VCaP (cell line): ENCODE results near the gene PLCG1.

Experiments used
- H3K27ac ChIP-seq: fragments of 450-650 bp; 2 replicates; pipeline ENCODE4 v1.5.1; 2017
- TF ChIP-seq, protein P1 (sequence below): fragments of 450-650 bp; conservative IDR thresholded peaks from 2 replicates; pipeline ENCODE4 v1.5.1; 2017; ENCODE audit warnings: mild to moderate bottlenecking, moderate library complexity

Gene PLCG1

DNA sequence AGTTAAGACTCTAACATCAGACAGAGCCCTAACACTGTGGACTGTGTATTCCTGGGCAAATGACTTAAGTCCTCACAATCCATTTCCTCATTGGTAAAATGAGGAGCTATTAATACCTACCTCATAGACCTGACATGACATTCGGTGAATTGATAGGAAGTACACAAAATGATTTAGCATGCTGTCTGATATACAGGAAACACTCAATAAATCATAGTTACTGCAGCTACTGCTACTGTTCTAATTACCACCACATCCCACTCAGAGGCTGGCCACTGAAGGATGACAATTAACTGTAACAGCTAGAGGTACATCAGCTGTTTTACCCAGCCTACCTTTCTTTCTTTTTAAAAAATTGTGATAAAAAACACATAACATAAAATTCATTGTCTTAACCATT, 87.7 kb downstream of the PLCG1 start:
- TF ChIP-seq, protein P1, sequence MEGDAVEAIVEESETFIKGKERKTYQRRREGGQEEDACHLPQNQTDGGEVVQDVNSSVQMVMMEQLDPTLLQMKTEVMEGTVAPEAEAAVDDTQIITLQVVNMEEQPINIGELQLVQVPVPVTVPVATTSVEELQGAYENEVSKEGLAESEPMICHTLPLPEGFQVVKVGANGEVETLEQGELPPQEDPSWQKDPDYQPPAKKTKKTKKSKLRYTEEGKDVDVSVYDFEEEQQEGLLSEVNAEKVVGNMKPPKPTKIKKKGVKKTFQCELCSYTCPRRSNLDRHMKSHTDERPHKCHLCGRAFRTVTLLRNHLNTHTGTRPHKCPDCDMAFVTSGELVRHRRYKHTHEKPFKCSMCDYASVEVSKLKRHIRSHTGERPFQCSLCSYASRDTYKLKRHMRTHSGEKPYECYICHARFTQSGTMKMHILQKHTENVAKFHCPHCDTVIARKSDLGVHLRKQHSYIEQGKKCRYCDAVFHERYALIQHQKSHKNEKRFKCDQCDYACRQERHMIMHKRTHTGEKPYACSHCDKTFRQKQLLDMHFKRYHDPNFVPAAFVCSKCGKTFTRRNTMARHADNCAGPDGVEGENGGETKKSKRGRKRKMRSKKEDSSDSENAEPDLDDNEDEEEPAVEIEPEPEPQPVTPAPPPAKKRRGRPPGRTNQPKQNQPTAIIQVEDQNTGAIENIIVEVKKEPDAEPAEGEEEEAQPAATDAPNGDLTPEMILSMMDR = no peak
- H3K27ac ChIP-seq = no peak overlapping the region

DNA sequence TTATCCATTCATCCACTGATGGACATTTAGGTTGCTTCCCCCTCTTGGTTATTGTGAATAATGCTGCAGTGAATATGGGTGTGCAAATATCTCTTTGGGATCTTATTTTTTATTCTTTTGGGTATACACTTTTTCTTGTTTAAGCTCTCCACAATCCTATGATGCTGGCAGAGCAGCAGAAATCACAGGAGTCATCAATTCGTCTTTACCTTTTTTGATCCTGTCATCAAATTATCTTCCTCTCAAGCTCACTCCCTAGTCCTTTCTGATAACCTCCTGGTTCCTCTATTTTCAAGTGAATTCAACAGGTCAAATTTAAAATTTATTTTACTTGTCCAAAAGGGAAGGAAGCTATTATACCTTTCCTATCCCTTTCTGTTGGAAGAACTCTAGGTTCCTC, 89.1 kb downstream of the PLCG1 start:
- no peak overlapping the region for H3K27ac ChIP-seq
- TF ChIP-seq, protein P1 = no peak
